ENCODE data around the gene PAXIP1.
"Not testable (repeated sequence)": the region's sequence is repeated elsewhere in the genome, so short reads cannot be mapped to it uniquely, and the experiment has no call there.

Gene PAXIP1

GRCh38 chr7:155003092-155003375 is at the start of gene PAXIP1:
TSS of gene PAXIP1 (minus strand) at chr7:155003124. CDS start at chr7:155002929, 195 bp downstream.
- DNase-seq (ENCODE audit: low read depth), result peak; percentile 66

- DNase-seq (ENCODE audit: low read depth), result no peak
These were observed 48.4 kb upstream of the PAXIP1 start for GRCh38 chr7:155051355-155051754.

GRCh38 chr7:155048006-155048405 is 45.1 kb upstream of the PAXIP1 start:
- DNase-seq (ENCODE audit: low read depth), result no peak

- no peak for DNase-seq (ENCODE audit: low read depth)
These were observed 40.8 kb upstream of the PAXIP1 start for GRCh38 chr7:155043756-155044155.

- DNase-seq (ENCODE audit: low read depth), result no peak
These were observed 35.4 kb upstream of the PAXIP1 start for GRCh38 chr7:155038335-155038734.

- DNase-seq (ENCODE audit: low read depth), result not testable (repeated sequence)
These were observed 31.6 kb upstream of the PAXIP1 start for GRCh38 chr7:155034495-155034894.

GRCh38 chr7:155032978-155033377 is 30.1 kb upstream of the PAXIP1 start:
- DNase-seq (ENCODE audit: low read depth), result no peak

GRCh38 chr7:155027879-155028278 is 25.0 kb upstream of the PAXIP1 start:
- DNase-seq (ENCODE audit: low read depth), result no peak

- no peak for DNase-seq (ENCODE audit: low read depth)
These were observed 18.8 kb upstream of the PAXIP1 start for GRCh38 chr7:155021699-155022145.

- no peak for DNase-seq (ENCODE audit: low read depth)
These were observed 18.1 kb upstream of the PAXIP1 start for GRCh38 chr7:155020996-155021395.

- no peak for DNase-seq (ENCODE audit: low read depth)
These were observed 14.9 kb upstream of the PAXIP1 start for GRCh38 chr7:155017834-155018233.

- DNase-seq (ENCODE audit: low read depth), result no peak
These were observed 8.2 kb upstream of the PAXIP1 start for GRCh38 chr7:155011086-155011485.

GRCh38 chr7:155009570-155010157 is 6.7 kb upstream of the PAXIP1 start:
- DNase-seq (ENCODE audit: low read depth), result no peak

GRCh38 chr7:155007947-155008346 is 5.0 kb upstream of the PAXIP1 start:
- DNase-seq (ENCODE audit: low read depth), result no peak

GRCh38 chr7:155003376-155004214 is 671 bp upstream of the PAXIP1 start:
- DNase-seq (ENCODE audit: low read depth), result peak; percentile 77

GRCh38 chr7:155002411-155003091 is 373 bp downstream of the PAXIP1 start:
- DNase-seq (ENCODE audit: low read depth), result peak; percentile 14

GRCh38 chr7:155001756-155002410 is 1.0 kb downstream of the PAXIP1 start:
- DNase-seq (ENCODE audit: low read depth), result no peak

- no peak for DNase-seq (ENCODE audit: low read depth)
These were observed 2.1 kb downstream of the PAXIP1 start for GRCh38 chr7:155000795-155001194.

- no peak for DNase-seq (ENCODE audit: low read depth)
These were observed 4.4 kb downstream of the PAXIP1 start for GRCh38 chr7:154998481-154998880.

- DNase-seq (ENCODE audit: low read depth), result no peak
These were observed 5.0 kb downstream of the PAXIP1 start for GRCh38 chr7:154997840-154998370.

- no peak for DNase-seq (ENCODE audit: low read depth)
These were observed 6.2 kb downstream of the PAXIP1 start for GRCh38 chr7:154996756-154997155.

GRCh38 chr7:154996101-154996500 is 6.8 kb downstream of the PAXIP1 start:
- no peak for DNase-seq (ENCODE audit: low read depth)

All from stimulated activated CD8-positive, alpha-beta memory T cell treated with anti-CD3 and anti-CD28 coated beads, Interleukin-12 subunit alpha, Interleukin-12 subunit beta, amount 100 ng/mL, for 4 hours (primary cell).